Coronary artery (tissue), 2 donors: ENCODE measurements around the gene SOX11.
"Not testable (repeated sequence)": the region's sequence is repeated elsewhere in the genome, so short reads cannot be mapped to it uniquely, and the experiment has no call there.

ENCODE experiments used
- DNase-seq: peaks from one replicate; pipeline ENCODE4 v3.0.0-alpha.2; 2017; ENCODE audit warnings: low spot score
- H3K27ac ChIP-seq, 2 donors: fragments of 200-600 bp; sonication (generic); one replicate each; pipeline ENCODE4 v1.5.1; 2016 to 2019
- H3K4me3 ChIP-seq: fragments of 200-600 bp; sonication (generic); 2 replicates; pipeline ENCODE4 v1.5.1; 2016; ENCODE audit warnings: mild to moderate bottlenecking, moderate library complexity
- CTCF ChIP-seq: fragments of 200-600 bp; sonication (generic); IDR thresholded peaks from one replicate; pipeline ENCODE4 v1.5.1; 2019; ENCODE audit warnings: antibody characterized with exemption

SOX11 gene

GRCh38 chr2:5666798-5667197 lies 25.4 kb upstream of the SOX11 start:
- no peak overlapping the region for H3K27ac ChIP-seq
- DNase-seq = no peak
- H3K4me3 ChIP-seq = no peak overlapping the region
- TF ChIP-seq CTCF = no peak

DNA sequence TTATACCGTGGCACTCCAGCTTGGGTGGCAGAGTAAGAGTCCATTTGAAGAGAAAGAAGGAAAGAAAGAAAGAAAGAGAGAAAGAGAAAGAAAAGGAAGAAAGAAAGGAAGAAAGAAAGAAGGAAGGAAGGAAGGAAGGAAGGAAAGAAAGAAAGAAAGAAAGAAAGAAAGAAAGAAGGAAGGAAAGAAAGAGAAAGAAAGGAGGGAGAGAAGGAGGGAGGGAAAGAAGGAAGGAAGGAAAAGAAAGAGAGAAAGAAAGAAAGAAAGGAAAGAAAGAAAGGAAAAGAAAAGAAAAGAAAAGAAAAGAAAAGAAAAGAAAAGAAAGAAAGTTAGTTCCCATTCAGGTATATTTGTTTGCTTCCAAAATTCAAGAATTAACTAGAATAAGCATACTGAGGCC lies 24.5 kb upstream of the SOX11 start:
- H3K4me3 ChIP-seq, H3K27ac ChIP-seq, DNase-seq: not testable (repeated sequence)

DNA sequence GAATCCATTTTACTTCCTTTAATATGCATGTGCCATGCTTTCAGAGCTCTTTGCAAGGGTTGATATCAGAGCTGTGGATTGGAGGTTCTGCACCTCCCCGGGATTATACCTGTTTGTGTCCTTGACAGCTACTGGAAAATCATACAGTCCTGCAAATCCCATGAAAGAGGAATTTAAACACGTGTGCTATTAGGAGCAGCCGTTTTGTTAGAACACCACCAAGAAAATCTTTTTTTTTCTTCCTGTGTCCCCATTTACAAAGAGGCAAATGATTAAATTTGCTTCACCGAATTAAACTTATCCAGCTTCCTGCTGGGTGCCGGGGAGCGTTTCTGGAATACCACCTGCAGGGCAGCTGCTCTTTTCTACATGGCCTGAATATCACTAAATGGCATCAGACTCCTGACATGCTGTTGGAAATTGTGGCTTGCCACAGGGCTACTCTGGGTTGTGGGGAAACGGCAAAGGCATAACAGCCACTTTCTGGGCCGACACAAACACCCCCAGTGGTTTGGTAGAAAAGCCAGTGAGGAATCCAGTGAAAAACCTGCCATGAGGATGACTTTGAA lies 23.4 kb upstream of the SOX11 start:
- TF ChIP-seq CTCF = no peak
- Histone ChIP-seq H3K4me3 (no peak overlapping the region), H3K27ac (no peak overlapping the region)
- DNase-seq = no peak

GRCh38 chr2:5672749-5673144 lies 19.4 kb upstream of the SOX11 start:
- Histone ChIP-seq H3K4me3 (no peak overlapping the region), H3K27ac (no peak overlapping the region)
- no peak for DNase-seq
- no peak for TF ChIP-seq CTCF

- H3K27ac ChIP-seq = no peak overlapping the region
- no peak for TF ChIP-seq CTCF
- DNase-seq = no peak
- no peak overlapping the region for H3K4me3 ChIP-seq
Observed at GRCh38 chr2:5673145-5674025, 18.8 kb upstream of the SOX11 start.

DNA sequence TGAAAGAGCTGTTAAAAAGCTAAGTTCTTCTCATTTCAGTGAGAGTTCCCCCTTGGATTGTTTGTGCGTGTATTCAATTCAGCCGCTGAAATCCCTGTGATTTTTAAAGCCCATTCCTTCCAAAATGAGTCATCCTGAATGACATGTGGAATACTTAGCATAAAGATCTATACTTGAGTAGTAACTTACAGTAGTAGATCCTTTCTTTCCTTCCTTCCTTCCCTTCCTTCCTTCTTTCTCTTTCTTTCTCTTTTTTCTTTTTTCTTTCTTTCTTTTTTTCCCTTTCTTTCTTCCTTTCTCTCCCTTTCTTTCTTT lies 18.2 kb upstream of the SOX11 start:
- TF ChIP-seq CTCF = no peak
- no peak for DNase-seq
- Histone ChIP-seq H3K4me3 (no peak overlapping the region), H3K27ac (no peak overlapping the region)

- H3K4me3 ChIP-seq = no peak overlapping the region
- no peak for DNase-seq
- TF ChIP-seq CTCF = no peak
- H3K27ac ChIP-seq = no peak overlapping the region
Observed at GRCh38 chr2:5677133-5677532, 15.1 kb upstream of the SOX11 start.
